ENCODE data around the gene HEPHL1. TPM values are rescaled to one million over a fixed set of nuclear protein-coding genes. Genes with fewer than 3 reads are reported as not detected.

The HEPHL1 gene
- total and polyA plus RNA-seq, 2 experiments from 2014 or later: 0.07 to 0.21 TPM

GRCh38 chr11:94011478-94011877 lies 9.7 kb upstream of the HEPHL1 start (continued):
- TF ChIP-seq ETS1 (IDR thresholded peaks at IDR 0.05): no peak
- TF ChIP-seq EZH2 (IDR thresholded peaks at IDR 0.05; ENCODE audit: low read depth, unreplicated experiment): no peak
- TF ChIP-seq POLR2AphosphoS5 (IDR thresholded peaks at IDR 0.05; ENCODE audit: low read depth): no peak
- TF ChIP-seq REST (IDR thresholded peaks at IDR 0.05; ENCODE audit: unreplicated experiment): no peak
- no peak for TF ChIP-seq JUNB (IDR thresholded peaks at IDR 0.05; ENCODE audit: unreplicated experiment)

- DNase-seq (ENCODE audit: low spot score): no peak
- Histone ChIP-seq H3K27ac (ENCODE audit: low read depth) (no peak overlapping the region), H2AFZ (no peak overlapping the region), H3K4me1 (ENCODE audit: insufficient read depth) (no peaks in the 10 kb centered on the region), H3K79me2 (replicated peaks; ENCODE audit: insufficient read depth) (no peaks in the 10 kb centered on the region), H3K36me3 (ENCODE audit: insufficient read depth) (peaks cover 3% of the 10 kb centered on the region; the same call in 1 of the 2 replicates), H3F3A (replicated peaks; ENCODE audit: low read depth) (no peaks in the 10 kb centered on the region), H3K9me2 (ENCODE audit: insufficient read depth) (0 out of 2 replicates have a peak, but pooled peaks cover 11% of the 10 kb centered on the region), H4K20me1 (replicated peaks; ENCODE audit: insufficient read depth) (no peaks in the 10 kb centered on the region), H3K4me3 (no peak overlapping the region), H3K4me2 (no peak overlapping the region), H3K27me3 (ENCODE audit: insufficient read depth) (no peaks in the 10 kb centered on the region)
- TF ChIP-seq POLR2AphosphoS5 (IDR thresholded peaks at IDR 0.05; ENCODE audit: low read depth) (no peak), CTCF (conservative IDR thresholded peaks at IDR 0.05; ENCODE audit: low read depth in 2 of 2) (no peak)
- Mint-ChIP-seq H3K27me3 (ENCODE audit: insufficient read depth, low read depth, poor library complexity) (peaks cover 2% of the 10 kb centered on the region), H3K4me3 (no peak overlapping the region), H3K9me3 (peaks cover 17% of the 10 kb centered on the region), H3K27ac (no peak overlapping the region), H3K4me1 (peaks cover 6% of the 10 kb centered on the region; the same call in 2 of the 3 replicates), H3K36me3 (ENCODE audit: low read depth) (no peaks in the 10 kb centered on the region)
- no peak for ATAC-seq
Measured at GRCh38 chr11:94017446-94017845, 3.7 kb upstream of the HEPHL1 start.

- H4K20me1 ChIP-seq (replicated peaks; ENCODE audit: insufficient read depth): no peaks in the 10 kb centered on the region
- Mint-ChIP-seq H3K27me3 (ENCODE audit: insufficient read depth, low read depth, poor library complexity) (no peaks in the 10 kb centered on the region), H3K4me1 (peaks cover 6% of the 10 kb centered on the region; the same call in 2 of the 3 replicates), H3K36me3 (ENCODE audit: low read depth) (no peaks in the 10 kb centered on the region), H3K27ac (no peak overlapping the region), H3K9me3 (peaks cover 14% of the 10 kb centered on the region), H3K4me3 (no peak overlapping the region)
- no peak overlapping the region for H2AFZ ChIP-seq
- no peak overlapping the region for H3K27ac ChIP-seq (ENCODE audit: low read depth)
- H3K27me3 ChIP-seq (ENCODE audit: insufficient read depth): no peaks in the 10 kb centered on the region
- ATAC-seq: no peak
- no peaks in the 10 kb centered on the region for H3F3A ChIP-seq (replicated peaks; ENCODE audit: low read depth)
- H3K4me3 ChIP-seq: no peak overlapping the region
- no peaks in the 10 kb centered on the region for H3K4me1 ChIP-seq (ENCODE audit: insufficient read depth)
- H3K4me2 ChIP-seq: no peak overlapping the region
- H3K79me2 ChIP-seq (replicated peaks; ENCODE audit: insufficient read depth): no peaks in the 10 kb centered on the region
- no peak for DNase-seq (ENCODE audit: low spot score)
- peaks cover 12% of the 10 kb centered on the region; the same call in 1 of the 2 replicates for H3K9me2 ChIP-seq (ENCODE audit: insufficient read depth)
- peaks cover 3% of the 10 kb centered on the region; the same call in 1 of the 2 replicates for H3K36me3 ChIP-seq (ENCODE audit: insufficient read depth)
- TF ChIP-seq ZNF114 (CRISPR knock-in tag; IDR thresholded peaks at IDR 0.05) (no peak), CTCF (conservative IDR thresholded peaks at IDR 0.05; ENCODE audit: low read depth in 2 of 2) (no peak), CREB1 (CRISPR knock-in tag; IDR thresholded peaks at IDR 0.05; ENCODE audit: low read depth) (no peak)
Measured at GRCh38 chr11:94018721-94019120, 2.4 kb upstream of the HEPHL1 start.
